Adrenal gland (tissue), 12 donors: ENCODE data around the gene APLP2. TPM values are rescaled to one million over a fixed set of nuclear protein-coding genes. Genes with fewer than 3 reads are reported as not detected.

ENCODE experiments used
- DNase-seq, 7 donors: peaks; one replicate each; pipeline ENCODE4 v3.0.0-alpha.2; 2019 to 2020
- H3K27ac ChIP-seq, 5 donors: fragments of 200-600 bp; sonication (generic) in 4 of 5; 1 replicate in 3 of 5; 2 replicates in 2 of 5; pipeline versions ENCODE4 v1.5.1 to v1.8.0; 2016 to 2020; ENCODE audit warnings: mild to moderate bottlenecking in 1 of 5
- H3K27me3 ChIP-seq: fragments of 200-600 bp; 2 replicates; pipeline ENCODE4 v1.8.0; 2021
- H3K36me3 ChIP-seq, 2 donors: fragments of 200-600 bp; replicated peaks in 1 of 2; 1 replicate in 1 of 2; 2 replicates in 1 of 2; pipeline versions ENCODE4 v1.5.1 to v1.8.0; 2018 to 2022
- H3K4me1 ChIP-seq, 2 donors: fragments of 200-600 bp; replicated peaks in 1 of 2; 1 replicate in 1 of 2; 2 replicates in 1 of 2; pipeline versions ENCODE4 v1.5.1 to v1.8.0; 2018 to 2021
- H3K4me3 ChIP-seq, 4 donors: fragments of 200-600 bp; sonication (generic) in 3 of 4; one replicate each; pipeline ENCODE4 v1.5.1; 2016 to 2018
- H3K9me3 ChIP-seq, 3 donors: fragments of 200-600 bp; sonication (generic) in 1 of 3; replicated peaks in 1 of 3; 1 replicate in 2 of 3; 2 replicates in 1 of 3; pipeline versions ENCODE4 v1.5.1 to v1.8.0; 2016 to 2021
- POLR2A ChIP-seq, 2 donors: fragments of 450-650 bp; IDR thresholded peaks; one replicate each; pipeline ENCODE4 v1.6.1; 2017; ENCODE audit warnings: antibody characterized with exemption in 2 of 2, mild to moderate bottlenecking in 2 of 2, moderate library complexity in 1 of 2
- WGBS, 4 donors: extraction: QIAGEN DNeasy Blood & Tissue Kit in 2 of 4; methylation state at CpG; one replicate each; pipeline versions ENCODE4 v1.1.5 to v1.1.7; 2013 to 2017; 5-methylcytosine and 5-hydroxymethylcytosine counted together
- intact Hi-C, 2 donors: fragments of 100-400 bp; cut with DNase I; formaldehyde crosslinking; loops; one replicate each; pipeline versions ENCODE4 v1.14.1 to v1.15.0; 2022 to 2023
- polyA plus RNA-seq, 3 donors: library from polyadenylated mRNA; stranded (reverse); fragments of 200-250 nt in 2 of 3; fragments of 350-450 nt in 1 of 3; fragmentation: Illumina TruSeq in 1 of 3; extraction: RNeasy Lipid Tissue Mini Kit (QIAGEN cat#74804) in 1 of 3; gene quantifications; one replicate each; pipeline ENCODE4 v1.2.3, GENCODE V29; 2013 to 2014
- total RNA-seq, 9 donors: library from RNA; depleted of rRNA in 4 of 9; stranded (reverse); fragments of >200 nt in 4 of 9; fragments of 120-200 nt in 1 of 9; fragmentation: NEBNext Ultra II Directional in 1 of 9; extraction: Animal tissue kit (Norgen Biotek cat#: 25700) in 1 of 9; gene quantifications; one replicate each; pipeline versions ENCODE4 v1.1.0 to v1.2.4, GENCODE V29; 2013 to 2023
- TF ChIP-seq, protein P1 (sequence below), 6 experiments: fragments of 450-650 bp in 4 of 6; fragments of 200-600 bp in 2 of 6; sonication (generic) in 1 of 6; IDR thresholded peaks; 1 replicate in 5 of 6; 2 replicates in 1 of 6; pipeline versions ENCODE4 v1.5.1 to v1.8.0; 2016 to 2021; ENCODE audit warnings: antibody characterized with exemption in 6 of 6, mild to moderate bottlenecking in 2 of 6, moderate library complexity in 1 of 6
- donor health status: healthy with polysubstance abuse.
- donor health status: Bipolar disorder and iron deficiency.
- donor health status: DM: yes; HTN: yes; CAD: no.
- donor health status: DM: no; HTN: no; CAD: no.
- donor health status: DM: no; HTN: no; CAD: no.
- donor health status: DM: yes; HTN: yes; CAD: no.

Gene APLP2
- total and polyA plus RNA-seq, 12 donors, result 85.0 to 374 (median 273) TPM

DNA sequence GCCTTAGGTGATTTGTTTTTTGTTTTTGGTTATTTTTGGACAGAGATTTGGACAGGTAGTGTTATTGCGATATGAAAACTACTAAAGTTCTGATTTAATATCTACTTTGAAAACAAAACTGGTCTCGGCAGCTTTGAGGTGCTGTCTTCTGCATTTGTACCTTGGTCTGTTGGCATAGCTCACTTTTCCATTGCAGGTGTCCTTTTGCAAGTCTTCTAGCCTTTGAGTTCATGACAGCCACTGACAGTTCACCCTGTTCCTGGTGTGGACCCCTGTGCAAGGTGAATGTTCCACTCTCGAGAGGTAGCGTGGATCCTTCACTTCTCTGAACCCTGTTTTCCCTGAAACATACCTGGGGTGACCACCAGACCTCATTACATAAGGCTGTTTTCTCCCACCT, 45.0 kb downstream of the APLP2 start:
- Histone ChIP-seq H3K9me3 (no peaks in the 10 kb centered on the region), H3K4me1 (peaks cover 0 to 5% of the 10 kb centered on the region in 2 donors), H3K27me3 (no peaks in the 10 kb centered on the region), H3K27ac (no peak overlapping the region), H3K36me3 (peaks cover 0 to 19% of the 10 kb centered on the region in 2 donors), H3K4me3 (no peak overlapping the region)
- no peak for DNase-seq
- 88 to 98% (median 95%) methylated on average over 4 of the region's 4 CpGs for WGBS, 4 donors
- intact Hi-C loops, result no loop called here
- TF ChIP-seq POLR2A (IDR thresholded peaks at IDR 0.05), result no peak
- TF ChIP-seq, protein P1, sequence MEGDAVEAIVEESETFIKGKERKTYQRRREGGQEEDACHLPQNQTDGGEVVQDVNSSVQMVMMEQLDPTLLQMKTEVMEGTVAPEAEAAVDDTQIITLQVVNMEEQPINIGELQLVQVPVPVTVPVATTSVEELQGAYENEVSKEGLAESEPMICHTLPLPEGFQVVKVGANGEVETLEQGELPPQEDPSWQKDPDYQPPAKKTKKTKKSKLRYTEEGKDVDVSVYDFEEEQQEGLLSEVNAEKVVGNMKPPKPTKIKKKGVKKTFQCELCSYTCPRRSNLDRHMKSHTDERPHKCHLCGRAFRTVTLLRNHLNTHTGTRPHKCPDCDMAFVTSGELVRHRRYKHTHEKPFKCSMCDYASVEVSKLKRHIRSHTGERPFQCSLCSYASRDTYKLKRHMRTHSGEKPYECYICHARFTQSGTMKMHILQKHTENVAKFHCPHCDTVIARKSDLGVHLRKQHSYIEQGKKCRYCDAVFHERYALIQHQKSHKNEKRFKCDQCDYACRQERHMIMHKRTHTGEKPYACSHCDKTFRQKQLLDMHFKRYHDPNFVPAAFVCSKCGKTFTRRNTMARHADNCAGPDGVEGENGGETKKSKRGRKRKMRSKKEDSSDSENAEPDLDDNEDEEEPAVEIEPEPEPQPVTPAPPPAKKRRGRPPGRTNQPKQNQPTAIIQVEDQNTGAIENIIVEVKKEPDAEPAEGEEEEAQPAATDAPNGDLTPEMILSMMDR (IDR thresholded peaks at IDR 0.05), result no peak

- Histone ChIP-seq H3K27ac (no peak overlapping the region), H3K4me3 (no peak overlapping the region), H3K9me3 (no peaks in the 10 kb centered on the region), H3K27me3 (no peaks in the 10 kb centered on the region), H3K36me3 (peaks cover 0 to 19% of the 10 kb centered on the region in 2 donors), H3K4me1 (peaks cover 0 to 5% of the 10 kb centered on the region in 2 donors)
- WGBS, 4 donors, result 64 to 70% (median 68%) methylated on average over 2 of the region's 2 CpGs
- peak in 3 of 7 donors; percentile 49 to 62 (median 61) for DNase-seq
- intact Hi-C loops, result no loop called here
- TF ChIP-seq, protein P1 (IDR thresholded peaks at IDR 0.05), result no peak
- TF ChIP-seq POLR2A (IDR thresholded peaks at IDR 0.05), result no peak
Observed at GRCh38 chr11:130115218-130115617, 45.5 kb downstream of the APLP2 start.

DNA sequence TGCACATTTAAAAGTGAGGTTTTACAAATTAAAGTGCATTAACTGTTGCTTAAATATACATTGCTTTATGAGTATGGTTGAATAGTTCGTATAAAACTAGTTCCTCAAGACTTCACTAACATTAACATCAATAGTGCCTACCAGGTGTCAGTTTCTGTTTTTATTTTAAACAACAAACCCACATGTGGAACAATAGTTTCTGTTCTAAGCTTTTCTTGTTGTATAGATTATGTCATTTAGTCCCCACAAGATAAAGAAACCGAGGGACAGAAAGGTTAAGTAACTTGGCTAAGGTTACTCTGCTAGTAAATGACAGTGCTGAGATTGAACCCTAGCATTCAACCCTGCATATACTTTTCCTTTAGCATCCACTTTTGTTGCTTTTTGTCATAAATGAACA, 48.5 kb downstream of the APLP2 start:
- Histone ChIP-seq H3K36me3 (peaks cover 0 to 11% of the 10 kb centered on the region in 2 donors), H3K4me3 (no peak overlapping the region), H3K9me3 (no peaks in the 10 kb centered on the region), H3K4me1 (peaks cover 0 to 5% of the 10 kb centered on the region in 2 donors), H3K27me3 (no peaks in the 10 kb centered on the region), H3K27ac (no peak overlapping the region)
- TF ChIP-seq POLR2A (IDR thresholded peaks at IDR 0.05), result no peak
- TF ChIP-seq, protein P1 (IDR thresholded peaks at IDR 0.05), result no peak
- intact Hi-C loops, result no loop called here
- DNase-seq, result no peak
- 79 to 90% (median 83%) methylated on average over 2 of the region's 2 CpGs for WGBS, 4 donors

- H3K4me1 ChIP-seq, result peaks cover 4 to 8% of the 10 kb centered on the region in 2 donors
- TF ChIP-seq, protein P1 (IDR thresholded peaks at IDR 0.05), result no peak
- TF ChIP-seq POLR2A (IDR thresholded peaks at IDR 0.05), result no peak
- DNase-seq, result no peak
- no peak overlapping the region for H3K27ac ChIP-seq
- H3K4me3 ChIP-seq, result no peak overlapping the region
- H3K27me3 ChIP-seq, result no peaks in the 10 kb centered on the region
- intact Hi-C loops, result no loop called here
- WGBS, 4 donors, result 86 to 93% (median 89%) methylated on average over 9 of the region's 9 CpGs
- no peaks in the 10 kb centered on the region for H3K9me3 ChIP-seq
- peaks cover 0 to 16% of the 10 kb centered on the region in 2 donors for H3K36me3 ChIP-seq
Observed at GRCh38 chr11:130118636-130119387, 49.1 kb downstream of the APLP2 start.
